ENCODE data around the gene GRK5.

- no peak for TF ChIP-seq POLR2A (IDR thresholded peaks at IDR 0.05)
- TF ChIP-seq CTCF (IDR thresholded peaks at IDR 0.05): no peak
Observed at GRCh38 chr10:119166118-119166500, 41.3 kb upstream of the GRK5 start.

Measured in Peyer's patch (tissue), 4 donors.